ENCODE data around the gene AKAP8.
A peak's percentile ranks its signal among the peaks of the same experiment; 100 is the strongest.

DNA sequence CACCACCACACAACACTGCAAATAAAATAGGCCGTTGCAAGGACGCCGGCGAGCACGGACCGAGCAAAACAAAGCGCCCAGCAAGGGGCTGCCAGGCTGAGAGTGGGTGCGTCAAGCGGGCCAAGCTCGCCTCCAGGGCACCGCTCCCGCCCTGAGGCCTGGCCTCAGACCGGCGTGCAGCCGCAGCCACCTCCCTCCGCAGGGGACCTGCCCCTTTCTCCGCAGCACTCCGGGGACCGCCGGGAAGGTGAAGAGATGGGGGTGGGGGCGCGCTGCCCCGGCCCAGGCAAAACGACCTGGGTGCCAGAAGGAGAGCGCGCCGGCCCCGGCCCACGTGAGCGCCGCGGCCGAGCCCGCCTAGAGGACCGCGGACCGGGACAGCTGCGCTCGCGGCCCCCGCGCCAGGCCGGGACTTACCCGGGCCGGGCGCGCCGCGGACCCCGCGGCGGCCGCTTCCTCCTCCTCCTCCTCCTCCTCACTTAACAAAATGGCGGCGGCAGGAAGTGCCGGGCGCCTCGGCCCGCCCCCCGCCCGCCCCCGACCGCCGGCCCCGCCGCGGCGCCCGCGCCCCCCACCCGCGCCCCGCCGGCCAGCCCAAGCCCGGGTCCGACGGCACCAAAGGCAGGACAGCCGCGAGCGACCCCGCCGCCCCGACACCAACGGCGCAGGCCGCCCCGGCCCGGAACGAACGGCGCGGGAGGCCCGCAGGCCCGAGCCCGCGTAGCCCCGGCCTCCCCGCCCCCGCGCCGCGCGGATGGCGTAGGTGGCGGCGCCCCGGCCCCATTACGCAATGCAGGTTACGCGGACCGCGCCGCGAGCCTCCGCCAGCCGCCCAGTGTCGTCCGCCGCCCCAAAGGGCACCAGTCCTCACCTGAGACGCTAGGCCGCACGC lies 47.9 kb downstream of the AKAP8 start:
- peak in 1 of 7 experiments; percentile 7 for TF ChIP-seq CTCF (IDR thresholded peaks at IDR 0.05)
- TF ChIP-seq POLR2AphosphoS5 (IDR thresholded peaks at IDR 0.05): no peak
- no peak for TF ChIP-seq POLR2A (IDR thresholded peaks at IDR 0.05)
